Osteoblast (primary cell): Measurements from ENCODE around the gene TNIK. TPM values are rescaled to one million over a fixed set of nuclear protein-coding genes. Genes with fewer than 3 reads are reported as not detected.

Experiments used
- DNase-seq: peaks from one replicate; pipeline ENCODE4 v3.0.0; 2011; ENCODE audit warnings: low spot score, mixed read lengths; ENCODE audit not compliant: insufficient read length; ENCODE audit errors: missing footprints
- H2AFZ ChIP-seq: 2 replicates; pipeline ENCODE4 v1.6.0; 2011; ENCODE audit warnings: mild to moderate bottlenecking, low read length
- H3K27ac ChIP-seq: 2 replicates; pipeline ENCODE4 v1.5.1; 2011; ENCODE audit warnings: mild to moderate bottlenecking, low read depth, low read length, moderate library complexity
- H3K27me3 ChIP-seq: 2 replicates; pipeline ENCODE4 v1.6.0; 2012; ENCODE audit warnings: mild to moderate bottlenecking, control low read depth, inconsistent platforms, low read length, moderate library complexity; ENCODE audit not compliant: insufficient read depth
- H3K36me3 ChIP-seq: 2 replicates; pipeline ENCODE4 v1.5.1; 2011; ENCODE audit warnings: mild to moderate bottlenecking, low read length, control low read depth, moderate library complexity; ENCODE audit not compliant: insufficient read depth
- H3K4me1 ChIP-seq: 2 replicates; pipeline ENCODE4 v1.5.1; 2011; ENCODE audit warnings: mild to moderate bottlenecking, low read length, control low read depth, moderate library complexity; ENCODE audit not compliant: insufficient read depth
- H3K4me2 ChIP-seq: 2 replicates; pipeline ENCODE4 v1.6.0; 2011; ENCODE audit warnings: mild to moderate bottlenecking, low read length; ENCODE audit not compliant: insufficient read depth
- H3K4me3 ChIP-seq: fragments of 200-600 bp; sonication (generic); 3 replicates; pipeline ENCODE4 v1.5.1; 2012; ENCODE audit warnings: mild to moderate bottlenecking, low read length, inconsistent platforms; ENCODE audit not compliant: insufficient read depth
- H3K79me2 ChIP-seq: 2 replicates; pipeline ENCODE4 v1.6.0; 2012; ENCODE audit warnings: mild to moderate bottlenecking, low read length, control low read depth, inconsistent platforms; ENCODE audit not compliant: insufficient read depth
- H3K9me3 ChIP-seq: 2 replicates; pipeline ENCODE4 v1.5.1; 2011; ENCODE audit warnings: low read depth, low read length, control low read depth
- H4K20me1 ChIP-seq: 2 replicates; pipeline ENCODE4 v1.6.0; 2012; ENCODE audit warnings: mild to moderate bottlenecking, low read length, control low read depth; ENCODE audit not compliant: insufficient read depth
- total RNA-seq: library from RNA; depleted of rRNA; stranded (reverse); fragments of >200 nt; gene quantifications from 2 replicates; pipeline ENCODE4 v1.2.3, GENCODE V29; 2012
- TF ChIP-seq, protein P1 (sequence below): IDR thresholded peaks from 2 replicates; pipeline ENCODE4 v1.5.1; 2011; ENCODE audit warnings: mild to moderate bottlenecking, low read depth, low read length, moderate library complexity; ENCODE audit errors: extremely low read depth

TNIK gene
- total RNA-seq, 1 donor, result 7.6 TPM

DNA sequence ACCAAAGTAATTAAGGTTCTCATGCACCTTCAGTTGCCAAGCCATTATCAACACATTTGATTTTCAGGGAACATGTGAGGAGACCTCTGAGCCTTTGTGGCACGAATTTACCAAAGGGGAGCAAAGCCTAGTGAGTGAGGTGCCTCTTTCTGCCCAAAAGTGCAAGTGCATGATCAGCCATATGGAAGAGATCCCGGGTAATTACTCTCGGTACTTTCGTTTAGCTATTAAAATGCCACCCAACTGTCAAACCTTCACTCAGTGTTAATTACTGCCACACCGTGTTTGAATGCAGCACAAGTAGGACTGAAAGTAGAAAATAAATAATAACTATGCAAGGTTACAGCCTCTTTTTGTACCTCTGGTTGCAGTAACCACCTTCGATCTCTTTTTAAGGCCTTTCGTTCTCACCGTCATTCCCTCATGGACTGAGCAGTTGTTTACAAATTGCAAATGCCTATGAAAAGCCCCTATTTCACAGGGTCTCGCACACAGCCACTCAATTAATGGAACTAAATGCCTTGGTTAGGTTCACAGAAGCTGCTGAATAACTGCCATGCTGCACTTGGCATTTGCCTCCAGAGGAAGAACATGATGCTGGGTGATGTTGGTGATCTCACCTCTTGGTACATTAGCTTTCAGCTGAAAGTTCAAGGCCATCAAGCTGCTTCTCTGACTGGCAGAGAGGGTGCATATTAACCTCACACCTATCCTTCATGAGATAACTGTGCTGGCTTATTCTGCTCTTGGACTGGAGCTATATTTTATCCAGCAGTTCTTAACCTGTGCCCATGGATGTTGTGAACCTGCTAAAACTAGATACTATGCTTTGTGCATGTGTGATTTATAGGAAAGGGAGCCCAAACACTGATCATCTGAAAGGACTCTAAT lies 69.9 kb downstream of the TNIK start:
- H3K4me2 ChIP-seq, result no peak overlapping the region
- H3K9me3 ChIP-seq, result no peaks in the 10 kb centered on the region
- no peaks in the 10 kb centered on the region for H3K36me3 ChIP-seq
- H3K4me3 ChIP-seq, result no peak overlapping the region
- no peak overlapping the region for H2AFZ ChIP-seq
- H3K27ac ChIP-seq, result no peak overlapping the region
- no peaks in the 10 kb centered on the region for H4K20me1 ChIP-seq
- no peak for DNase-seq
- TF ChIP-seq, protein P1, sequence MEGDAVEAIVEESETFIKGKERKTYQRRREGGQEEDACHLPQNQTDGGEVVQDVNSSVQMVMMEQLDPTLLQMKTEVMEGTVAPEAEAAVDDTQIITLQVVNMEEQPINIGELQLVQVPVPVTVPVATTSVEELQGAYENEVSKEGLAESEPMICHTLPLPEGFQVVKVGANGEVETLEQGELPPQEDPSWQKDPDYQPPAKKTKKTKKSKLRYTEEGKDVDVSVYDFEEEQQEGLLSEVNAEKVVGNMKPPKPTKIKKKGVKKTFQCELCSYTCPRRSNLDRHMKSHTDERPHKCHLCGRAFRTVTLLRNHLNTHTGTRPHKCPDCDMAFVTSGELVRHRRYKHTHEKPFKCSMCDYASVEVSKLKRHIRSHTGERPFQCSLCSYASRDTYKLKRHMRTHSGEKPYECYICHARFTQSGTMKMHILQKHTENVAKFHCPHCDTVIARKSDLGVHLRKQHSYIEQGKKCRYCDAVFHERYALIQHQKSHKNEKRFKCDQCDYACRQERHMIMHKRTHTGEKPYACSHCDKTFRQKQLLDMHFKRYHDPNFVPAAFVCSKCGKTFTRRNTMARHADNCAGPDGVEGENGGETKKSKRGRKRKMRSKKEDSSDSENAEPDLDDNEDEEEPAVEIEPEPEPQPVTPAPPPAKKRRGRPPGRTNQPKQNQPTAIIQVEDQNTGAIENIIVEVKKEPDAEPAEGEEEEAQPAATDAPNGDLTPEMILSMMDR, result no peak
- H3K79me2 ChIP-seq, result no peaks in the 10 kb centered on the region
- peaks cover 2% of the 10 kb centered on the region for H3K27me3 ChIP-seq
- H3K4me1 ChIP-seq, result no peaks in the 10 kb centered on the region

DNA sequence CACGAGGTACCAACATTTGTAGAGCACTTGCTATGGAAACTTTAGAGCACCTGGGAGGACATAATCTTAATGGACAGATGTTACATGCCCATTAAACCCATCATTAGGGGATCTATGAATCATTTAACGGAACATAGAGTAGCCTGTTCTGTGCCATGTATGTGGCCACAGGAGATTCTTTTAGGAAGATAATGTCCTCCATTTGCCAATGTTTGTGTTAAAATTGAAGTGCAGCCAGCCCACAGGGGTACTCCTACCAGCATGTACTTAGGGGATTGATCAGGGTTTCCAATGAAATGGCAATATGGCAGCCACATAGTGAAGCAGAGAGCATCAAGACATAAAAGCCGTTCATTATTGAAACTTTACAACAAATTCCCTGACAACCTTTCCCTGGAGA lies 70.7 kb downstream of the TNIK start:
- Histone ChIP-seq H3K4me1 (no peaks in the 10 kb centered on the region), H3K4me2 (no peak overlapping the region), H3K27me3 (peaks cover 2% of the 10 kb centered on the region), H3K79me2 (no peaks in the 10 kb centered on the region), H3K4me3 (no peak overlapping the region), H3K27ac (no peak overlapping the region), H3K9me3 (no peaks in the 10 kb centered on the region), H3K36me3 (no peaks in the 10 kb centered on the region), H4K20me1 (no peaks in the 10 kb centered on the region), H2AFZ (no peak overlapping the region)
- TF ChIP-seq, protein P1, result no peak
- no peak for DNase-seq

DNA sequence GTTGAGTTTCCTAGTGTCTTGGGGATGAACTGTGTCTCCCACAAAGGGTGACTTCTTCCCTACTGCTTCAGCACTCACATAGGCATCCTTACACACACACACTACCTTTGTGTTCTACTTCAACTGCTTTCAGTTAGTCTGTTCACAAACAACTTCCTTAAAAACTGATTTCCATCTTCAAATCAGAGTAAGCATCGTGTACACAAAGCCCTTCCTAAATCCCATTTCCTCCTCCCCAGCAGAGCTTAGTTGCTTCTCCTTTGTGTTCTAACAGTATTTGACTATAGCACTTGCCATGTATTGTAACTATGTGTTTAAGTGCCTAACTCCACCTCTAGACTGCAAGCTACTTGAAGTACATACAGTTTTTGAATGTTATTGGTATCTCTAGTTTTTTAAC lies 71.7 kb downstream of the TNIK start:
- DNase-seq, result no peak
- TF ChIP-seq, protein P1, result no peak
- no peak overlapping the region for H2AFZ ChIP-seq
- no peaks in the 10 kb centered on the region for H3K36me3 ChIP-seq
- H4K20me1 ChIP-seq, result no peaks in the 10 kb centered on the region
- peaks cover 2% of the 10 kb centered on the region for H3K27me3 ChIP-seq
- H3K79me2 ChIP-seq, result no peaks in the 10 kb centered on the region
- no peak overlapping the region for H3K4me2 ChIP-seq
- H3K4me3 ChIP-seq, result no peak overlapping the region
- peaks cover 7% of the 10 kb centered on the region for H3K4me1 ChIP-seq
- no peak overlapping the region for H3K27ac ChIP-seq
- no peaks in the 10 kb centered on the region for H3K9me3 ChIP-seq

DNA sequence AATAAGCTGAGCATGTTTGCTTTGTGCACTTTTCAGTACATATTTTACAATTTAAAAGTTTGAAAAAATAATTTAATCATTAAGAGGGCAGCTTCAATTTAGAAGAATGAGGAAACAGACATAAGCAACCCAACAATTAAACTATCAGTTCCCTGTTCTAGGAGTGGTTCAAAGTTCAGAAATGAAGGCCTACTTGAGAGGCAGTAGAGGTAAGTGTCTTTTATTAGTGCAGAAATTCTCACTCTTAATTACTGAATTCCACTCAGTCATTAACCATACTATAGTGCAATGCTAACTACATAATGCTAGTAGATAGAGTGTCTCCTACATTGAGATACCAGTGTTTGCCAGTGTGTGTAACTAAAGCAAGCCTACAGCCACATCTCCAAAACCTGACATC lies 73.1 kb downstream of the TNIK start:
- H3K27me3 ChIP-seq, result peaks cover 2% of the 10 kb centered on the region
- H3K27ac ChIP-seq, result no peak overlapping the region
- no peak overlapping the region for H2AFZ ChIP-seq
- no peaks in the 10 kb centered on the region for H3K79me2 ChIP-seq
- H3K4me2 ChIP-seq, result no peak overlapping the region
- H3K4me3 ChIP-seq, result no peak overlapping the region
- no peaks in the 10 kb centered on the region for H4K20me1 ChIP-seq
- H3K4me1 ChIP-seq, result peaks cover 7% of the 10 kb centered on the region
- H3K9me3 ChIP-seq, result no peaks in the 10 kb centered on the region
- no peaks in the 10 kb centered on the region for H3K36me3 ChIP-seq
- no peak for DNase-seq
- TF ChIP-seq, protein P1, result no peak
